HG02840 (cell line): ENCODE measurements around the gene RSPO3.
"Not testable (repeated sequence)": the region's sequence is repeated elsewhere in the genome, so short reads cannot be mapped to it uniquely, and the experiment has no call there.

Experiments
- ATAC-seq: cut with Tn5 transposase; IDR thresholded peaks from one replicate; pipeline ENCODE4 v1.9.1; 2021; ENCODE audit warnings: mild to moderate bottlenecking, moderate library complexity, moderate number of reproducible peaks; ENCODE audit not compliant: unreplicated experiment, low FRiP score

The RSPO3 gene

GRCh38 chr6:127199470-127199869 is 81.0 kb downstream of the RSPO3 start:
- no peak for ATAC-seq

GRCh38 chr6:127200114-127200513 is 81.6 kb downstream of the RSPO3 start:
- no peak for ATAC-seq

GRCh38 chr6:127201321-127201720 is 82.8 kb downstream of the RSPO3 start:
- no peak for ATAC-seq

- no peak for ATAC-seq
These were observed 84.2 kb downstream of the RSPO3 start for GRCh38 chr6:127202676-127203075.

GRCh38 chr6:127204281-127204680 is 85.8 kb downstream of the RSPO3 start:
- ATAC-seq, result no peak

- ATAC-seq, result no peak
These were observed 86.6 kb downstream of the RSPO3 start for GRCh38 chr6:127205036-127205435.

- no peak for ATAC-seq
These were observed 88.1 kb downstream of the RSPO3 start for GRCh38 chr6:127206531-127207095.

GRCh38 chr6:127207591-127208120 is 89.2 kb downstream of the RSPO3 start:
- no peak for ATAC-seq

- no peak for ATAC-seq
These were observed 92.3 kb downstream of the RSPO3 start for GRCh38 chr6:127210725-127211124.

GRCh38 chr6:127212376-127212775 is 93.9 kb downstream of the RSPO3 start:
- ATAC-seq, result no peak

GRCh38 chr6:127214032-127214431 is 95.6 kb downstream of the RSPO3 start:
- ATAC-seq, result not testable (repeated sequence)

- not testable (repeated sequence) for ATAC-seq
These were observed 96.1 kb downstream of the RSPO3 start for GRCh38 chr6:127214531-127214930.

- ATAC-seq, result no peak
These were observed 97.5 kb downstream of the RSPO3 start for GRCh38 chr6:127215931-127216330.

- ATAC-seq, result no peak
These were observed 98.6 kb downstream of the RSPO3 start for GRCh38 chr6:127216810-127217789.

GRCh38 chr6:127219869-127220268 is 101.4 kb downstream of the RSPO3 start:
- ATAC-seq, result no peak

- no peak for ATAC-seq
These were observed 102.7 kb downstream of the RSPO3 start for GRCh38 chr6:127221201-127221600.

- ATAC-seq, result no peak
These were observed 103.9 kb downstream of the RSPO3 start for GRCh38 chr6:127222418-127222817.

- no peak for ATAC-seq
These were observed 107.0 kb downstream of the RSPO3 start for GRCh38 chr6:127225497-127225896.

- ATAC-seq, result not testable (repeated sequence)
These were observed 115.3 kb downstream of the RSPO3 start for GRCh38 chr6:127233819-127234218.

- no peak for ATAC-seq
These were observed 125.0 kb downstream of the RSPO3 start for GRCh38 chr6:127243501-127243900.
